22Rv1 (cell line): ENCODE data around the gene CCNK.

ENCODE experiments used
- H3K27ac ChIP-seq: fragments of 450-650 bp; 2 replicates; pipeline ENCODE4 v1.5.1; 2017
- CTCF ChIP-seq: fragments of 450-650 bp; IDR thresholded peaks from 2 replicates; pipeline ENCODE4 v1.5.1; 2017; ENCODE audit warnings: mild to moderate bottlenecking
- ZFX ChIP-seq: fragments of 450-650 bp; IDR thresholded peaks from 2 replicates; pipeline ENCODE4 v1.6.1; 2017; ENCODE audit warnings: antibody characterized with exemption, borderline replicate concordance

The CCNK gene

DNA sequence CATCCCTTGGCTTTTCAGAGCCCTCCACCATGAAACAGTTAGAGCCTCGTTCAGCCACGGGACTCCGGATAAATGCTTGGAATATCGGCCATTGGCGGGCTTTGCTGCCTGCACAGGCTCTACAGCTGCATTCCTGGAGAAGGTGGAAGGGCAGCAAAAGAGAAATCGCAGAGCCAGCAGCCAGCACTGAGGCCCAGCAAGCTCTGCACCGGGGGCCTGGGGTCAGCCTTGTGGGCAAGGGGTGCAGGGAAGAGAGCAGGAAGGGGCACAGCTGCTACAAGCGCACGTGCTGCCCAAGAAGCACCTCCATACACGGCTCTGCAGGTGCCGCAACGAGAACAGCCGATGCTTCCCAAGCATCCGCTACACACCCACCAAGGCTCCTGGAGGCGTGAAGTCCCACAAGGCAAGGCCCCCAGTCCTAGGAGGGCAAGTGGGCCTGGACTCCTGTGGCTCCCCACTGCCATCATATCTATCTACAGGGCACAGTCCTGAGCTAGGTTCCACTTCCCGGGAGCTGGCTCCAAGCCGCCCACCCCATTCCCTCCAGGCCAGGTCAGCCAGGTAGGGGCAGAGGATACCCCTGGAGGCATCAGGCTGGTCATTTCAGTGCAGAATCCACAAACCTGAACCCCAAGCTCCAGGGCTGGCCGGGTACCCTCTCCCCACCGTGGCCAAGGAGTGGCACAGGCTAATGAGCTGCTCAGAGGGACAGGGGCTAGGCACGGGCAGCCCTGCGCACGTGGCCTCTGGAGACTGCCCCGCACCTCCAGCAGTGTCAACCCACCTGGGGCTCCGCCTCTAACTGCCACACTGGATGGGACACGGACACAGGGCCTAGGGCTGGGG is 40.2 kb downstream of the CCNK start:
- TF ChIP-seq ZFX (no peak), CTCF (no peak)
- H3K27ac ChIP-seq = no peak overlapping the region

GRCh38 chr14:99522025-99522401 is 40.8 kb downstream of the CCNK start:
- H3K27ac ChIP-seq = no peak overlapping the region
- no peak for TF ChIP-seq ZFX
- TF ChIP-seq CTCF = no peak

DNA sequence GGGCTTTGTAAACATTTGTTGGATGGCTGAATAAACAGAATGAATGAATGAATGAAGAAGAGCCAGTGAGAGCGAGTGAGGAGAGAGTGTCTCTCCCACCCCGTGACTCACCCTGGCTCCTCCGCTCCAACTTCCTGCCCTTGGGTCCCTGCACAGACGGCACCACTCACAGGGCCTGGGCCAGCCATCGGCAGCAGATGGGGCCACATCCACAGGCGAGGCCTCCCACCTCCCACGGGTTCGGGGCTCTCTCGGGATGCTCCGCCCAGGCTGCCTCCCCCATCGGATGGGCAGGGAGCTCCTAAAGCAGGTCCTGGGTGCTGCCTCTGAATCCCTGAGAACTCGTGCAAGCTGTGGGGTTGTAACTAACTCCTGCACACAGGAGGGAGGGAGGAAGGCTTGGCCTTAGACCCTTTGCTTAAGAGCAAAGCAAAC is 41.3 kb downstream of the CCNK start:
- TF ChIP-seq CTCF (no peak), ZFX (no peak)
- H3K27ac ChIP-seq = no peak overlapping the region

GRCh38 chr14:99522934-99523703 is 41.9 kb downstream of the CCNK start:
- TF ChIP-seq CTCF (no peak), ZFX (no peak)
- no peak overlapping the region for H3K27ac ChIP-seq

- TF ChIP-seq CTCF = no peak
- no peak for TF ChIP-seq ZFX
- H3K27ac ChIP-seq = no peak overlapping the region
Observed at GRCh38 chr14:99523704-99524055, 42.5 kb downstream of the CCNK start.

DNA sequence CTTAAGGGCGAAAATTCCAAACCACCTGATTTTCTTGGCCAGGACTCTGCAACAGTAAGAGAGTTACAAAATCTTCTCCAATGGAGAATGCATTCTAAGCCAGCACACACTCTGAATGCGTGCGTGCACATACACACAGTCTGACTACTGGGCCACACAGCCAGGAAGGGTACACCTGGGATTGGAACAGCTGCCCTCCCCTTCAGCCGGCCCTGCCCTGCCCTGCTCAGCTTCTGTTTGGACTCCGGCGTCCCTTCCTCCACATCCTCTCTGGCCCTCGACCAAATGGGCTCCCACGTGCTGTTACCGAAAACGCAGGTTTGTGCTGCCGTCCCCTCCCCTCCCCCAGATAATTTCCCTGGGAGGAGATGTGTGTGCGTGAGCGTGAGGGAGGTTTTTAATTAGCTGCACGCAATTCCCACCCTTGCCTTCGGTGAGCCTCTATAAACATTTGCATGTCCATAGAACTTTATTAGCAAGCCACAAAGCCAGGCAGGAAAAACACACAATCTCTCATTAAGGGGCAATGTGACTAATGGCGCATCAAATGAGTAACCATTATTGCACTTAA is 43.0 kb downstream of the CCNK start:
- H3K27ac ChIP-seq = no peak overlapping the region
- TF ChIP-seq ZFX (no peak), CTCF (no peak)
